ENCODE measurements around the gene STARD4. TPM values are rescaled to one million over a fixed set of nuclear protein-coding genes. Genes with fewer than 3 reads are reported as not detected.

The STARD4 gene
- total and polyA plus RNA-seq, 2 experiments from 2014 or later, result 39.9 to 126 TPM

GRCh38 chr5:111557111-111557510, 44.8 kb upstream of the STARD4 start:
- 85% methylated on average over 1 of the region's 1 CpG for WGBS (ENCODE audit: low lambda C conversion rate, missing lambda C conversion rate)
- no peak for DNase-seq (ENCODE audit: low spot score)
- no peak overlapping the region for H3K27ac ChIP-seq

GRCh38 chr5:111556501-111556900, 44.2 kb upstream of the STARD4 start:
- no peak overlapping the region for H3K4me2 ChIP-seq
- H3K4me3 ChIP-seq, result no peak overlapping the region
- H3K9me3 ChIP-seq (ENCODE audit: low read depth), result peaks cover 4% of the 10 kb centered on the region
- no peaks in the 10 kb centered on the region for H4K20me1 ChIP-seq (ENCODE audit: insufficient read depth, poor library complexity, severe bottlenecking)
- TF ChIP-seq EZH2 (IDR thresholded peaks at IDR 0.05; ENCODE audit: borderline replicate concordance) (no peak), EZH2phosphoT487 (IDR thresholded peaks at IDR 0.05; ENCODE audit: low read depth, severe bottlenecking, unreplicated experiment) (no peak), CTCF (IDR thresholded peaks at IDR 0.05; ENCODE audit: poor library complexity) (no peak)
- no peak overlapping the region for H3K27ac ChIP-seq
- no peaks in the 10 kb centered on the region for H3K36me3 ChIP-seq (replicated peaks; ENCODE audit: insufficient read depth, low read depth)
- no peak for DNase-seq (ENCODE audit: low spot score)
- H3K9me2 ChIP-seq (replicated peaks; ENCODE audit: insufficient read depth), result no peaks in the 10 kb centered on the region
- 78% methylated on average over 3 of the region's 3 CpGs for WGBS (ENCODE audit: low lambda C conversion rate, missing lambda C conversion rate)
- no peak overlapping the region for H2AFZ ChIP-seq
- no peaks in the 10 kb centered on the region for H3K4me1 ChIP-seq (ENCODE audit: insufficient read depth)
- no peaks in the 10 kb centered on the region for H3K79me2 ChIP-seq
- H3K27me3 ChIP-seq, result no peaks in the 10 kb centered on the region

More at GRCh38 chr5:111557111-111557510, 44.8 kb upstream of the STARD4 start:
- H3K4me1 ChIP-seq (ENCODE audit: insufficient read depth), result no peaks in the 10 kb centered on the region
- H3K27me3 ChIP-seq, result no peaks in the 10 kb centered on the region
- peaks cover 4% of the 10 kb centered on the region for H3K9me3 ChIP-seq (ENCODE audit: low read depth)
- H3K4me3 ChIP-seq, result no peak overlapping the region
- H3K79me2 ChIP-seq, result no peaks in the 10 kb centered on the region
- no peaks in the 10 kb centered on the region for H4K20me1 ChIP-seq (ENCODE audit: insufficient read depth, poor library complexity, severe bottlenecking)
- no peaks in the 10 kb centered on the region for H3K36me3 ChIP-seq (replicated peaks; ENCODE audit: insufficient read depth, low read depth)
- no peak overlapping the region for H2AFZ ChIP-seq
- no peak overlapping the region for H3K4me2 ChIP-seq
- TF ChIP-seq EZH2phosphoT487 (IDR thresholded peaks at IDR 0.05; ENCODE audit: low read depth, severe bottlenecking, unreplicated experiment) (no peak), EZH2 (IDR thresholded peaks at IDR 0.05; ENCODE audit: borderline replicate concordance) (no peak), CTCF (IDR thresholded peaks at IDR 0.05; ENCODE audit: poor library complexity) (no peak)
- H3K9me2 ChIP-seq (replicated peaks; ENCODE audit: insufficient read depth), result no peaks in the 10 kb centered on the region

- DNase-seq (ENCODE audit: low spot score), result no peak
- Histone ChIP-seq H2AFZ (no peak overlapping the region), H3K36me3 (replicated peaks; ENCODE audit: insufficient read depth, low read depth) (no peaks in the 10 kb centered on the region), H3K27me3 (no peaks in the 10 kb centered on the region), H3K4me1 (ENCODE audit: insufficient read depth) (no peaks in the 10 kb centered on the region), H3K9me3 (ENCODE audit: low read depth) (peaks cover 4% of the 10 kb centered on the region), H3K4me3 (no peak overlapping the region), H3K79me2 (no peaks in the 10 kb centered on the region), H3K4me2 (no peak overlapping the region), H3K27ac (no peak overlapping the region), H3K9me2 (replicated peaks; ENCODE audit: insufficient read depth) (no peaks in the 10 kb centered on the region), H4K20me1 (ENCODE audit: insufficient read depth, poor library complexity, severe bottlenecking) (no peaks in the 10 kb centered on the region)
- no peak for TF ChIP-seq EZH2 (IDR thresholded peaks at IDR 0.05; ENCODE audit: borderline replicate concordance)
- TF ChIP-seq EZH2phosphoT487 (IDR thresholded peaks at IDR 0.05; ENCODE audit: low read depth, severe bottlenecking, unreplicated experiment), result no peak
- TF ChIP-seq CTCF (IDR thresholded peaks at IDR 0.05; ENCODE audit: poor library complexity), result no peak
- WGBS (ENCODE audit: low lambda C conversion rate, missing lambda C conversion rate), result 94% methylated on average over 1 of the region's 1 CpG
Measured at GRCh38 chr5:111555760-111556159, 43.4 kb upstream of the STARD4 start.

- DNase-seq (ENCODE audit: low spot score), result no peak
- Histone ChIP-seq H2AFZ (no peak overlapping the region), H3K4me3 (no peak overlapping the region), H3K4me1 (ENCODE audit: insufficient read depth) (no peaks in the 10 kb centered on the region), H3K79me2 (no peaks in the 10 kb centered on the region), H3K36me3 (replicated peaks; ENCODE audit: insufficient read depth, low read depth) (no peaks in the 10 kb centered on the region), H3K9me2 (replicated peaks; ENCODE audit: insufficient read depth) (no peaks in the 10 kb centered on the region), H4K20me1 (ENCODE audit: insufficient read depth, poor library complexity, severe bottlenecking) (no peaks in the 10 kb centered on the region), H3K9me3 (ENCODE audit: low read depth) (no peaks in the 10 kb centered on the region), H3K27me3 (no peaks in the 10 kb centered on the region), H3K27ac (no peak overlapping the region), H3K4me2 (no peak overlapping the region)
- no peak for TF ChIP-seq CTCF (IDR thresholded peaks at IDR 0.05; ENCODE audit: poor library complexity)
- no peak for TF ChIP-seq EZH2phosphoT487 (IDR thresholded peaks at IDR 0.05; ENCODE audit: low read depth, severe bottlenecking, unreplicated experiment)
- TF ChIP-seq EZH2 (IDR thresholded peaks at IDR 0.05; ENCODE audit: borderline replicate concordance), result no peak
- WGBS (ENCODE audit: low lambda C conversion rate, missing lambda C conversion rate), result 48% methylated on average over 1 of the region's 1 CpG
Measured at GRCh38 chr5:111553868-111554267, 41.5 kb upstream of the STARD4 start.

Data from hepatocyte (in vitro differentiated cells).